Lower lobe of right lung (tissue), 2 donors: ENCODE data around the gene PLCXD1. TPM values are rescaled to one million over a fixed set of nuclear protein-coding genes. Genes with fewer than 3 reads are reported as not detected.

Experiments used
- ATAC-seq, 2 donors: fragments of 200-7000 bp; cut with Tn5 transposase; one replicate each; pipeline ENCODE4 v1.9.1; 2020 to 2022; ENCODE audit warnings: mild to moderate bottlenecking in 2 of 2, moderate library complexity in 2 of 2
- DNase-seq: peaks from one replicate; pipeline ENCODE4 v3.0.0-alpha.2; 2020
- H3K27ac ChIP-seq: fragments of 200-600 bp; one replicate; pipeline ENCODE4 v1.8.0; 2022
- H3K27me3 ChIP-seq: fragments of 200-600 bp; one replicate; pipeline ENCODE4 v1.8.0; 2022; ENCODE audit warnings: low read depth
- H3K36me3 ChIP-seq: fragments of 200-600 bp; one replicate; pipeline ENCODE4 v1.8.0; 2022; ENCODE audit warnings: mild to moderate bottlenecking
- H3K4me1 ChIP-seq: fragments of 200-600 bp; one replicate; pipeline ENCODE4 v1.8.0; 2022
- H3K4me3 ChIP-seq: fragments of 200-600 bp; one replicate; pipeline ENCODE4 v1.8.0; 2022; ENCODE audit warnings: mild to moderate bottlenecking
- H3K9me3 ChIP-seq: fragments of 200-600 bp; one replicate; pipeline ENCODE4 v1.8.0; 2022
- intact Hi-C: fragments of 100-400 bp; cut with DNase I; formaldehyde crosslinking; loops from one replicate; pipeline ENCODE4 v1.11.0; 2022
- total RNA-seq: library from RNA; stranded (reverse); fragmentation: NEBNext Ultra II Directional; extraction: Animal tissue kit (Norgen Biotek cat#: 25700); gene quantifications from one replicate; pipeline ENCODE4 v1.2.1, GENCODE V29; 2021
- TF ChIP-seq, protein P1 (sequence below): fragments of 200-600 bp; IDR thresholded peaks from one replicate; pipeline ENCODE4 v1.8.0; 2022; ENCODE audit warnings: antibody characterized with exemption, mild to moderate bottlenecking
- donor health status: DM: no; HTN: yes; CAD: no; lungs with severe emphysema.

Gene PLCXD1
- total RNA-seq, 1 donor from 2014 or later: 23.7 TPM

- Histone ChIP-seq H3K4me1 (peaks cover 13% of the 10 kb centered on the region), H3K4me3 (no peak overlapping the region), H3K27ac (no peak overlapping the region), H3K27me3 (no peaks in the 10 kb centered on the region), H3K9me3 (no peaks in the 10 kb centered on the region), H3K36me3 (no peaks in the 10 kb centered on the region)
- peak; percentile 36 for DNase-seq
- TF ChIP-seq, protein P1, sequence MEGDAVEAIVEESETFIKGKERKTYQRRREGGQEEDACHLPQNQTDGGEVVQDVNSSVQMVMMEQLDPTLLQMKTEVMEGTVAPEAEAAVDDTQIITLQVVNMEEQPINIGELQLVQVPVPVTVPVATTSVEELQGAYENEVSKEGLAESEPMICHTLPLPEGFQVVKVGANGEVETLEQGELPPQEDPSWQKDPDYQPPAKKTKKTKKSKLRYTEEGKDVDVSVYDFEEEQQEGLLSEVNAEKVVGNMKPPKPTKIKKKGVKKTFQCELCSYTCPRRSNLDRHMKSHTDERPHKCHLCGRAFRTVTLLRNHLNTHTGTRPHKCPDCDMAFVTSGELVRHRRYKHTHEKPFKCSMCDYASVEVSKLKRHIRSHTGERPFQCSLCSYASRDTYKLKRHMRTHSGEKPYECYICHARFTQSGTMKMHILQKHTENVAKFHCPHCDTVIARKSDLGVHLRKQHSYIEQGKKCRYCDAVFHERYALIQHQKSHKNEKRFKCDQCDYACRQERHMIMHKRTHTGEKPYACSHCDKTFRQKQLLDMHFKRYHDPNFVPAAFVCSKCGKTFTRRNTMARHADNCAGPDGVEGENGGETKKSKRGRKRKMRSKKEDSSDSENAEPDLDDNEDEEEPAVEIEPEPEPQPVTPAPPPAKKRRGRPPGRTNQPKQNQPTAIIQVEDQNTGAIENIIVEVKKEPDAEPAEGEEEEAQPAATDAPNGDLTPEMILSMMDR: no peak
- no peak for ATAC-seq
- intact Hi-C loops: no loop called here
Observed at GRCh38 chrX:257681-258289, 23.4 kb upstream of the PLCXD1 start.

- H3K4me3 ChIP-seq: no peak overlapping the region
- peaks cover 13% of the 10 kb centered on the region for H3K4me1 ChIP-seq
- no peaks in the 10 kb centered on the region for H3K27me3 ChIP-seq
- H3K9me3 ChIP-seq: no peaks in the 10 kb centered on the region
- no peak overlapping the region for H3K27ac ChIP-seq
- no peak for ATAC-seq
- intact Hi-C loops: no loop called here
- DNase-seq: peak; percentile 28
- TF ChIP-seq, protein P1: no peak
- H3K36me3 ChIP-seq: no peaks in the 10 kb centered on the region
Observed at GRCh38 chrX:258291-259040, 22.7 kb upstream of the PLCXD1 start.

DNA sequence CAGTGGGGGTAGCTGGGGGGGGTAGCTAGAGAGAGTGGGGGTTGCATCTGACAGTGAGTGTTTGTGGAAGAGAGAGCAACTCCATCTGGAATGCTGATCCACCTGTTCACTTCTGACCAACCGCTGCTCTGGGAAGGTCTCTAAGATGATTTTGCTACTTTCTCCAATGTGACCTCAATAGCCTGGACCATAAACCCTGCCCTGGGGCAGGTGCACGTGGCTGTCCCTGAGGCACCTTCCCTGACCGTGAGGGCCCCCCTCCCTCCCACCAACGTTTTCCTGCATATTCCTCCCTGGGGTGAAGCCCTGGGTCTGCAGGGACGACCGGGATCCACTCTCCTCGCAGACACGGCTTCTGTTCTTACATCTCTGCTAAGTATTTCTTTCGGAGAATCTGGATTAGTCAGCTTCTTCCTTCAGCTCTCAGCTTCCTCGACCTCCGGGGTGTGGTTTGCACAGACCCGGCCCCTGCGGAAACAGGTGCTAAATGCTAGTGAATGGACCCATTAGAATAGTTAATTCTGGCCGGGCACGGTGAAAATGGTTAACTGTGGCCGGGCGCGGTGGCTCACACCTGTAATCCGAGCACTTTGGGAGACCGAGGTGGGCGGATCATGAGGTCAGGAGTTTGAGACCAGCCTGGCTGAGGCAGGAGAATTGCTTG lies 21.4 kb upstream of the PLCXD1 start:
- TF ChIP-seq, protein P1: no peak
- no peak overlapping the region for H3K4me3 ChIP-seq
- DNase-seq (peak; percentile 30), ATAC-seq (no peak)
- intact Hi-C loops: no loop called here
- no peaks in the 10 kb centered on the region for H3K9me3 ChIP-seq
- H3K4me1 ChIP-seq: peaks cover 14% of the 10 kb centered on the region
- no peaks in the 10 kb centered on the region for H3K27me3 ChIP-seq
- H3K27ac ChIP-seq: no peak overlapping the region
- H3K36me3 ChIP-seq: no peaks in the 10 kb centered on the region

GRCh38 chrX:261167-261918 lies 19.8 kb upstream of the PLCXD1 start:
- no peaks in the 10 kb centered on the region for H3K9me3 ChIP-seq
- peaks cover 19% of the 10 kb centered on the region for H3K4me1 ChIP-seq
- H3K4me3 ChIP-seq: no peak overlapping the region
- no peak for ATAC-seq
- peak; percentile 46 for DNase-seq
- intact Hi-C loops: no loop called here
- TF ChIP-seq, protein P1: no peak
- H3K36me3 ChIP-seq: no peaks in the 10 kb centered on the region
- H3K27me3 ChIP-seq: no peaks in the 10 kb centered on the region
- no peak overlapping the region for H3K27ac ChIP-seq

DNA sequence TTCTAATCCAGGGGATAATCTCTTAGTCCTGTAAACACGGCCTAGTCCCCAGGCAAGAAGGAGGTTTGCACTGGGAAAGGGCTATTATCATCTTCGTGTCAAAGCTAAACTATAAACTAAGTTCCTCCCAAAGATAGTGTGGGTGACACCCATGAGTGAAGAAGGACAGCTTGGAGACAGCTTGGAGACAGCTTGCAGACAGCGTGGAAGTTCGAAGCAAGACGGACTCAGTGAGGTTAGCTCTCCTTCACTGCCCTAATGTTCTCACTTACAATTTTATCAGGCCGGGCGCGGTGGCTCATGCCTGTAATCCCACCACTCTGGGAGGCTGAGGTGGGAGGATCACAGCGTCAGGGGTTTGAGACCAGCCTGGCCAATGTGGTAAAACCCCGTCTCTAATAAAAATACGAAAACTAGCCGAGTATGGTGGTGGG lies 19.2 kb upstream of the PLCXD1 start:
- DNase-seq (no peak), ATAC-seq (no peak)
- no peaks in the 10 kb centered on the region for H3K9me3 ChIP-seq
- no peak overlapping the region for H3K4me3 ChIP-seq
- TF ChIP-seq, protein P1: no peak
- no peaks in the 10 kb centered on the region for H3K36me3 ChIP-seq
- intact Hi-C loops: no loop called here
- no peak overlapping the region for H3K27ac ChIP-seq
- no peaks in the 10 kb centered on the region for H3K27me3 ChIP-seq
- peaks cover 19% of the 10 kb centered on the region for H3K4me1 ChIP-seq
